Duodenal mucosa (tissue), 2 donors: ENCODE results near the gene AP1B1.

Experiments used
- H3K27ac ChIP-seq: one replicate; pipeline ENCODE4 v1.7.0; 2013; ENCODE audit warnings: low read depth, low read length
- H3K27me3 ChIP-seq, 2 donors: one replicate each; pipeline ENCODE4 v1.7.0; 2013; ENCODE audit warnings: low read length in 2 of 2, control low read depth in 1 of 2; ENCODE audit not compliant: insufficient read depth in 2 of 2, control insufficient read depth in 1 of 2
- H3K36me3 ChIP-seq, 2 donors: one replicate each; pipeline ENCODE4 v1.7.0; 2013; ENCODE audit warnings: low read length in 2 of 2, control low read depth in 1 of 2; ENCODE audit not compliant: insufficient read depth in 2 of 2, control insufficient read depth in 1 of 2
- H3K4me1 ChIP-seq, 2 donors: one replicate each; pipeline ENCODE4 v1.7.0; 2013; ENCODE audit warnings: low read length in 2 of 2, control low read depth in 1 of 2; ENCODE audit not compliant: insufficient read depth in 2 of 2, control insufficient read depth in 1 of 2
- H3K4me3 ChIP-seq, 2 donors: one replicate each; pipeline ENCODE4 v1.7.0; 2013; ENCODE audit warnings: low read length in 2 of 2, low read depth in 1 of 2
- H3K9ac ChIP-seq, 2 donors: one replicate each; pipeline ENCODE4 v1.7.0; 2013; ENCODE audit warnings: low read length in 2 of 2, low read depth in 1 of 2
- H3K9me3 ChIP-seq, 2 donors: one replicate each; pipeline ENCODE4 v1.7.0; 2013; ENCODE audit warnings: low read length in 2 of 2, control low read depth in 1 of 2; ENCODE audit not compliant: control insufficient read depth in 1 of 2

AP1B1 gene

DNA sequence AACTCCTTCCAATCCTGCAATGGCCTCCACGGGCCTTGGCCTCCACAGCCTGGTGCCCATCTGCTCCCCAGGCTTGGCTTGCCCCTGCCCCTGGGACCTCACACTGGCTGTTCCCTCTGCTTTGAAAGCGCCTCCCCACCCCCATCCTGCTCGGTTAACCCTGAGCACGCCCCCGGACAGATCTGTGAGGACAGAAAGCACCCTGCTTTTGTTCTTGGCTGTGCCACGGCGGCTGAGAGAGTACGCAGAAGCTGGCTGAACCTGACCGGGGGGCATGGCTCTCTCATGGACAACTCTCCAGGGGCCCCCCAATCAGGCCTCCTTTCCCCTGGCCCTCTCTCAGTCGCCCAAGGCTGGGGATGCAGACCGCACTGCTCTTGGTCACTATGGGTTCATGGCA, 52.7 kb downstream of the AP1B1 start:
- Histone ChIP-seq H3K27ac (no peak overlapping the region), H3K9me3 (no peaks in the 10 kb centered on the region), H3K9ac (no peak overlapping the region), H3K4me3 (no peak overlapping the region), H3K27me3 (no peaks in the 10 kb centered on the region), H3K4me1 (peaks cover 0 to 3% of the 10 kb centered on the region in 2 donors), H3K36me3 (peaks cover 35 to 97% of the 10 kb centered on the region in 2 donors)

DNA sequence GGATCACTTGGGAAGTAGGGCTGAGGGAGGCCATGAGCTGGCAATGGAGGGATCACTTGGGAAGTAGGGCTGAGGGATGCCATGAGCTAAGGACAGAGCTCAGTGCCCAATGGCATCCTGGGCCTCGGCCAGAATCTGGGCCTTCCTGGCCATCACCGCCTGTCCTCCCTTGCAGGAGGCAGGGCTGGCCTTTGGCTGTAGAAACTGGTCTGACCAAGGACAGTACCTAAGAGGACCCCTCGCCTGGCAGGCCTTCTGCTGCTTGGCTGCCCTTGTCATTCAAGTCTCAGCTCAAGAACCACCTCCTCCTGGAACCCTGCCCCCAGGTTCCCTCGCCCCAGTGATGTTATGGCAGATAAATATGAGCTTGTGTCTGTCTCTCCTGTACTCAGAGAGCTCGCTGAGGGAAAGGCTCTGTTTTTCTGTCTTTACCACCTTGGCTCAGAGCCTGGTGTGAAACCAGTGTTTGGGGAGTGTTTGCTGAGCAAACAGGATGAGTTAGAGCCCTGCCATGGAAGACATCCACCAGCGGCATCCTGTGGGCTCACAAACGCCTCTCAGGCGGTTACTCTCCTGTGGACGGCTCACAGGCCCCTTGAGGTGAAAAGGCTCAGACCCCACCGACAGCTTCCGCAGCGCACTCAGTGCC, 53.5 kb downstream of the AP1B1 start:
- Histone ChIP-seq H3K4me1 (peaks cover 0 to 3% of the 10 kb centered on the region in 2 donors), H3K27ac (no peak overlapping the region), H3K36me3 (peaks cover 35 to 97% of the 10 kb centered on the region in 2 donors)

DNA sequence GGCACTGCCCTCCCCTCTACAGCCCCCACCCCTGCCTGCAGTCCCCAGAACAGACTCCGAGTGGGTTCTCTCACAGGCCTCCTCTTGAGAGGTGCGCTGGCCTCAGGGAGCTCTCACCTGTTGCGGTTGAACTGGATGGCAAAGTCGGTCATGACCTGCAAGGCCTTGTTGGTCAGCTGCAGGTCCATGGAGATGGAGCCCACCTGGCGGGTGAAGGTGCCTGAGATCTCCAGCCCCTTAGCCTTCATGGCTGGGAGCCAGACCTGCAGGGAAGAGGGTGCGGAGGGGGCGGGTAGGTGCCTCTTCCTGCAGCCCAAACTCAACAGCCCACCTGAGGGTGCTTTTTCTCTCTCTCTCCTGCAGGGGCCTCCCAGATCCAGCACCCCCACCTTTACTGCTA, 54.2 kb downstream of the AP1B1 start:
- Histone ChIP-seq H3K4me3 (no peak overlapping the region), H3K27ac (no peak overlapping the region), H3K9me3 (no peaks in the 10 kb centered on the region), H3K9ac (no peak overlapping the region), H3K27me3 (no peaks in the 10 kb centered on the region), H3K4me1 (peaks cover 0 to 3% of the 10 kb centered on the region in 2 donors), H3K36me3 (peaks cover 37 to 97% of the 10 kb centered on the region in 2 donors)

More for the DNA sequence above, 53.5 kb downstream of the AP1B1 start:
- Histone ChIP-seq H3K27me3 (no peaks in the 10 kb centered on the region), H3K4me3 (no peak overlapping the region), H3K9me3 (no peaks in the 10 kb centered on the region), H3K9ac (no peak overlapping the region)

DNA sequence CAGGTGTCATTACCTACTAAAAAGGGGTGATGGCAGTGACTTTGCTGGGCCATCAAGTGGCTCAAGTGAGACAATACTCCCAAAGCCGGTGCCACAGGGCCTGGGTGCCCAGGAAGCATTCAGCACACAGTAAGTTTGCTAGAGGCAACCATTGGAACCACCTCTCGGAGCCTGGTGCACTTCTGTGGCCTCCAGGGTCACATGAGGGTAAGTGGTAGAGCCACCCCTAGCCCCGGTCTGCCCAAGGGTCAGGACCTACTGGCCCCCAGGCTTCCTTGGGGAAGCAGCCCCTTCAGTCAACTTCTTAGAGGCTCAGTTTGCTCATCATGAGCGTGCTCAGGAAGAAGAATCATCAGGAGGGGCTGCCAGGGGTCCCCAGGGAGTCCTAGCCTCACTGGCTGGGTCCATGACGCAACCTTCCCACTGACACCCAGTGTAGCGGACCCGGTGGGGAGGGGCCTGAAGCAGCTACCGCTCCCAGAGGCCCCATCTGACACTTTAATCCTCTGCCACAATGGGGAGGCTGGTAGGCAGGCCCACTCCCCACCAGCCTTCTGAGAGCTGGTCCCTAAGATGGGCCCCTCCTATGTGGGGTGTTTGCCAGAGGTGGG, 55.4 kb downstream of the AP1B1 start:
- Histone ChIP-seq H3K9me3 (no peaks in the 10 kb centered on the region), H3K36me3 (peaks cover 27 to 97% of the 10 kb centered on the region in 2 donors), H3K9ac (no peak overlapping the region), H3K27me3 (no peaks in the 10 kb centered on the region), H3K4me3 (no peak overlapping the region), H3K4me1 (peaks cover 0 to 3% of the 10 kb centered on the region in 2 donors), H3K27ac (no peak overlapping the region)

DNA sequence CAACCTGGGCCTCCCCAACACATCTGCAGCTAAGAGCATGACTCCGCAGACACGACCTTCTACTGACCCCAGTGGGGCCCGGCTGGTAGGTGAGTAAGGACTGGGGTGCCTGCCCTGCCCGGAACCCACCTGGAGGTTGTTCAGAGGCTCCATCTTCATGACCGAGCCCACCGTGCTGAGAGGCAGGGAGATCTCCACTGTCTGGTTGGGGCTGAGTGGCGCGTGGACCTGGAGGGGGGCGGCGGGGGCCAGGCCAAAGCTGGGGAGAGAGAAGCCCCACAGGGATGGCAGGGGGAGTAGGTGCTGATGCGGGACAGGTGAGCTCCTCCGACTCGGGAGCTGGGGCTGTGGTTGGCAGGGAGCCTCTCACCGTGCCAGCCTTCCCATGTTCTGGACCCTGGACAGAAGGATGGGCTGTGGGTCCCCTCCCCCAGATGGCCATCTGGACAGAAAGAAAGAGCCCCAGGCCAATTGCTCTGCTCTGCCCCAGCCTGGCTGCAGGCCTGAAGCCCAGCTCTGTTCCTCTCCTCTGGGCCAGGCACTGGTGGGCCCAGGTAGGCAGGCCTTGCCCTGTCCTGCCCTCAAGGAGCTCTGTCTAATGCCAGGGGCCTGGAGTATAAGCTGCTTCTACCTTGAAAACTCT, 56.6 kb downstream of the AP1B1 start:
- Histone ChIP-seq H3K9ac (no peak overlapping the region), H3K36me3 (peaks cover 19 to 96% of the 10 kb centered on the region in 2 donors), H3K27ac (no peak overlapping the region), H3K9me3 (no peaks in the 10 kb centered on the region), H3K27me3 (no peaks in the 10 kb centered on the region), H3K4me3 (no peak overlapping the region), H3K4me1 (peaks cover 0 to 3% of the 10 kb centered on the region in 2 donors)

DNA sequence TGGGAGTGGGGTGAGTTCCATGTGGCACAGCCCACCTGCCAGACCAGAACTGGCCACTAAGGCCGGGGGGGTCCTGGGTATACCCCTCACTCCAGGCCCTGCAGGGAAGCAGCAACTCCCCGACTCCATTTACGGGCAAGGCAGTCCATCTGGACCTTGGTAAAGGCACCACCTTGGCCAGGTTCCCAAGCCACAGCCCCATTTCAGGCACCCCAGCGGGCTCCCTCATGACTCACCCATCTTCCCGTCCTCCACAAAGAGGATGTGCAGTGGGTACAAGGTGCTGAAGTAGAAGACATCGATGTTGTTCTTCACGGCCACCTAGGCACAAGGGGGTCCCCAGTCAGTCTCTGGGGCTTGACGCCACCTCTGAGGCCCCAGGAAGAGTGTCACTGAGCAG, 57.2 kb downstream of the AP1B1 start:
- no peak overlapping the region for H3K4me3 ChIP-seq
- no peak overlapping the region for H3K9ac ChIP-seq
- H3K36me3 ChIP-seq, result peaks cover 16 to 96% of the 10 kb centered on the region in 2 donors
- no peaks in the 10 kb centered on the region for H3K9me3 ChIP-seq
- no peaks in the 10 kb centered on the region for H3K27me3 ChIP-seq
- H3K27ac ChIP-seq, result no peak overlapping the region
- H3K4me1 ChIP-seq, result peaks cover 0 to 3% of the 10 kb centered on the region in 2 donors

DNA sequence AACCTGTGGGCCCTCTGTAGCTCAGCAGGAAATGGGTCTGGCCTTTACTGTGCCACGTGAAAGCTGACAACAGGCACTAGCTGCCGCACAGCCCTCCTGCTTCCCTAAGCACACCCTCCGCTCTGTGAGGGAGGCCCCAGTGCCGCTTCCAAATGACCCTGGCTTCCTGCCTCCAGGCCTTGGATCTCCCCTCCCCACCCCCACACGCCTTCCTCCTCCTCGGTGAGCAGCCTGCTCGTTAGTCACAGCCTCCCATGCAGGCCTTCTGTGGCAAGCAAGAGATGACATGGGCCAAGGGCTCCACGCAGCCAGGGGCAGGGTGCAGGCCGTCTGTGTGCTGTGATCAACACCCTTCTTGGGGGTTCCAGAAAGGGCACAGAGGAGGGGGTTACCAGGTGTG, 57.6 kb downstream of the AP1B1 start:
- peaks cover 0 to 3% of the 10 kb centered on the region in 2 donors for H3K4me1 ChIP-seq
- H3K27me3 ChIP-seq, result no peaks in the 10 kb centered on the region
- no peak overlapping the region for H3K27ac ChIP-seq
- H3K4me3 ChIP-seq, result no peak overlapping the region
- peaks cover 11 to 95% of the 10 kb centered on the region in 2 donors for H3K36me3 ChIP-seq
- no peak overlapping the region for H3K9ac ChIP-seq
- H3K9me3 ChIP-seq, result no peaks in the 10 kb centered on the region

DNA sequence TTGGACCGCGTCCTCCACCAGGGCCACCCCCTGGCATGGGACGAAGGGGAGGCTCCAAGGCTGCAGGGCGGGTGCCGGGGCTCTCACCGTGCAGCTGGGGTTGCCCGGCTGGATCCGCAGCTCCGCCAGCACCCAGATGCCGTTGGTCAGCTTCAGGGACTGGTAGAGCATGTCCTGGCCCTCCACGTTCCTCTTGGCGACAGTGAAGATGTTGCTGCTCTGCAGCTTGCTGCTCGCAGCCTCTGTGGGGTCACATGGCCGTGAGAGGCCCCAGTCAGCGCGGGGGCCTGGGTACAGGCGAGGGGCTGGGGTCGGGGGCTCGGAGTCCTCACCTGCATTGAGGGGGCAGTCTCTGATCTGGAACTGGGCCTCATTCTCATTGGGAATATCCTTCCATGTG, 58.1 kb downstream of the AP1B1 start:
- Histone ChIP-seq H3K27me3 (no peaks in the 10 kb centered on the region), H3K9me3 (no peaks in the 10 kb centered on the region), H3K4me3 (no peak overlapping the region), H3K9ac (no peak overlapping the region), H3K27ac (no peak overlapping the region), H3K36me3 (peaks cover 11 to 93% of the 10 kb centered on the region in 2 donors), H3K4me1 (peaks cover 0 to 3% of the 10 kb centered on the region in 2 donors)

DNA sequence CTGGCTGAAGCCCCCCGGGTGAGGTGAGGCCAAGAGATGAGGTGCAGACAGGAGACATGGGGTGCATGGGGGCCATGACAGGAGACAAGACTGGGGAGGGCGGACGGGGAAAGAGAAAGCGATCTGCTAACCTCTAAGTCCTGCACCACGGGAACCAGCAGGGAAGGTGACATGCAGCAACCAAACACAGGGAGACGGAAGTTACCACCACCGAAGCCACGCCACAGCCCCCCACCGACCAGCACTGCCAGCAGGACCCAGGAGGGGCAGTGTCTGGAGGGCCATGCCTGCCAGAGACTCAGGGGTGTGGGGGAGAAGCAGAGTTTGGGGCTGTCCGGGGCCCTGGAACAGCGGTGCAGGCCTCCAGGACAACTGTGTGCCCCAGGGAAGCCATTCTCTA, 58.8 kb downstream of the AP1B1 start:
- Histone ChIP-seq H3K27ac (no peak overlapping the region), H3K9ac (no peak overlapping the region), H3K4me1 (peaks cover 0 to 3% of the 10 kb centered on the region in 2 donors), H3K9me3 (no peaks in the 10 kb centered on the region), H3K4me3 (no peak overlapping the region), H3K36me3 (peaks cover 11 to 88% of the 10 kb centered on the region in 2 donors), H3K27me3 (no peaks in the 10 kb centered on the region)
